Endothelial cell (in vitro differentiated cells): Measurements from ENCODE around the gene ZNF777. TPM values are rescaled to one million over a fixed set of nuclear protein-coding genes. Genes with fewer than 3 reads are reported as not detected.
A peak's percentile ranks its signal among the peaks of the same experiment; 100 is the strongest.

Experiments
- DNase-seq: peaks from one replicate; pipeline ENCODE4 v3.0.0; 2021; ENCODE audit warnings: low spot score
- H3K27ac Mint-ChIP-seq: one replicate; pipeline ENCODE4 v1.8.0; 2021; ENCODE audit warnings: mixed read lengths, inconsistent platforms; ENCODE audit not compliant: unreplicated experiment
- H3K27me3 Mint-ChIP-seq: one replicate; pipeline ENCODE4 v1.8.0; 2021; ENCODE audit warnings: mild to moderate bottlenecking, moderate library complexity, mixed read lengths, inconsistent platforms; ENCODE audit not compliant: unreplicated experiment
- H3K36me3 Mint-ChIP-seq: one replicate; pipeline ENCODE4 v1.8.0; 2021; ENCODE audit warnings: mild to moderate bottlenecking, low read depth, mixed read lengths, inconsistent platforms; ENCODE audit not compliant: unreplicated experiment
- H3K4me1 Mint-ChIP-seq: one replicate; pipeline ENCODE4 v1.8.0; 2021; ENCODE audit warnings: mild to moderate bottlenecking, mixed read lengths, inconsistent platforms; ENCODE audit not compliant: unreplicated experiment
- H3K4me3 Mint-ChIP-seq: one replicate; pipeline ENCODE4 v1.8.0; 2021; ENCODE audit warnings: mild to moderate bottlenecking, mixed read lengths, inconsistent platforms; ENCODE audit not compliant: unreplicated experiment
- H3K9me3 Mint-ChIP-seq: one replicate; pipeline ENCODE4 v1.8.0; 2021; ENCODE audit warnings: mixed read lengths, inconsistent platforms; ENCODE audit not compliant: unreplicated experiment
- long read RNA-seq: library from polyadenylated mRNA; unstranded; transcript quantifications from one replicate; pipeline ENCODE4 v2.0.0, GENCODE V29; 2020; ENCODE audit not compliant: unreplicated experiment
- total RNA-seq: library from RNA; stranded (reverse); fragmentation: NEBNext Ultra II Directional; extraction: Animal tissue kit (Norgen Biotek cat#: 25700); gene quantifications from one replicate; pipeline ENCODE4 v1.2.1, GENCODE V29; 2021; ENCODE audit not compliant: unreplicated experiment
- TF ChIP-seq, protein P1 (sequence below): fragments of 200-600 bp; sonication (generic); IDR thresholded peaks from one replicate; pipeline ENCODE4 v1.5.0; 2021; ENCODE audit warnings: antibody characterized with exemption; ENCODE audit not compliant: unreplicated experiment

Gene ZNF777
- total RNA-seq, result 13.9 TPM
- long read RNA-seq, result 0 reads

DNA sequence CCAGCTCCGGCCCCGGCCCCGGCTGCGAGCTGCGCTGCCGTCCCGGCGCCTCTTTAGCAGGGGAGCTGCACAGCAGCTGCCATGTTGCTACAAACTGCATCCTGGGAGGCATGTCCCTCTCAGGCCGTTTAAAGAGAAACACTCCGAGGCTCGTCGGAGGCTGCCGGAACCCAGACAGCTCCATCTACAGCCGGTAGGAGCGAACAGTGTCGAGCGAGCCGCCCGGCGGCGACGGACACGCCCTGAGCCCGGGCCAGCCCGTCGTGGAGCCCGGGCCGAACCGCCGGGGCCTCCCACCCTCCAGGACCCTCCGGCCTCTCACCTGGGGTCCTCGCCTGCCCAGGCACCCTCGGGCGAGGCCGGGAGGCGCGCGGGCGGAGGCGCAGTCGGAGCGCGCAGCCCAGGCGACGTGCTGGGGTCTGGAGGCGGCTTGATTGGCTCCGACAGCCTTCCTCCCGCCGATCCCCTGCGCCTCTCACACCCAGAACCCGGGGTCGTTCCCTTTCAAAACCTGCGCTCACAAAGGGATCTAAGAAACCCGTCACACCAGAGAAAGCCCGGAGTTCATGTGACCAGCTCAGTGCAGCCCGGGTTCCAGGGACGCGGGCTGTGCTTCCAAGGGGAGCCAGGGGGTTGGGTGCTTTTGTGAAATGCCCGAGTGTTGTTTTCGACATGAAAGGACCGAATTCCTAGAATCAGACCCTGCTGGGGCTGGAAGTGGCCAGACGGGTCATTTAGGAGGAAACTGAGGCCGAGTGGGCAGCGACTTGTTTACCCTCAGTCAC, at the start of gene ZNF777:
TSS of gene ZNF777 (minus strand) at position 570 of the 785 bp plus-strand sequence. CDS start 5,040 bp downstream, outside the sequence.
- H3K27me3 Mint-ChIP-seq, result peaks cover 10% of the 10 kb centered on the region
- peaks cover 15% of the 10 kb centered on the region for H3K36me3 Mint-ChIP-seq

DNA sequence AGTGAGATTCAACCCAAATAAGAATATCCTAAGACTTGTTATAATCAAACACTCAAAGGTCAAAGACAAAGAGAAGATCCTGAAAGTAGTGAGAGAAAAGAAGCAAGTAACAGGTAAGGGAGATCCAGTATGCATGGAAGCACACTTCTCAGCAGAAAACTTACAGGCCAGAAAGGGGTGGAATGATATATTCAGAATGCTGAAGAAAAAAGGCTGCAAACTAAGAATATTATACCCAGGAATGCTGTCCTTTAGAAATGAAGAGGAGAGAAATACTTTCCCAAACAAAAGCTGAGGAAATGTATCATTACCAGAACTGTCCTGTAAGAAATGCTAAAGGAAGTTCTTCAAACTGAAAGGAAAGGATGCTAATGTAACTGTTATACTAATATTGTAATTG, 49.4 kb upstream of the ZNF777 start:
- H3K9me3 Mint-ChIP-seq, result peaks cover 5% of the 10 kb centered on the region

More for the DNA sequence above, at the start of gene ZNF777:
- peak; percentile 71 for DNase-seq
- TF ChIP-seq, protein P1, sequence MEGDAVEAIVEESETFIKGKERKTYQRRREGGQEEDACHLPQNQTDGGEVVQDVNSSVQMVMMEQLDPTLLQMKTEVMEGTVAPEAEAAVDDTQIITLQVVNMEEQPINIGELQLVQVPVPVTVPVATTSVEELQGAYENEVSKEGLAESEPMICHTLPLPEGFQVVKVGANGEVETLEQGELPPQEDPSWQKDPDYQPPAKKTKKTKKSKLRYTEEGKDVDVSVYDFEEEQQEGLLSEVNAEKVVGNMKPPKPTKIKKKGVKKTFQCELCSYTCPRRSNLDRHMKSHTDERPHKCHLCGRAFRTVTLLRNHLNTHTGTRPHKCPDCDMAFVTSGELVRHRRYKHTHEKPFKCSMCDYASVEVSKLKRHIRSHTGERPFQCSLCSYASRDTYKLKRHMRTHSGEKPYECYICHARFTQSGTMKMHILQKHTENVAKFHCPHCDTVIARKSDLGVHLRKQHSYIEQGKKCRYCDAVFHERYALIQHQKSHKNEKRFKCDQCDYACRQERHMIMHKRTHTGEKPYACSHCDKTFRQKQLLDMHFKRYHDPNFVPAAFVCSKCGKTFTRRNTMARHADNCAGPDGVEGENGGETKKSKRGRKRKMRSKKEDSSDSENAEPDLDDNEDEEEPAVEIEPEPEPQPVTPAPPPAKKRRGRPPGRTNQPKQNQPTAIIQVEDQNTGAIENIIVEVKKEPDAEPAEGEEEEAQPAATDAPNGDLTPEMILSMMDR, result no peak
- Mint-ChIP-seq H3K4me1 (peaks cover 16% of the 10 kb centered on the region), H3K4me3 (peak within 1 kb of the TSS; percentile 91), H3K27ac (peak within 1 kb of the TSS; percentile 15), H3K9me3 (no peaks in the 10 kb centered on the region)

DNA sequence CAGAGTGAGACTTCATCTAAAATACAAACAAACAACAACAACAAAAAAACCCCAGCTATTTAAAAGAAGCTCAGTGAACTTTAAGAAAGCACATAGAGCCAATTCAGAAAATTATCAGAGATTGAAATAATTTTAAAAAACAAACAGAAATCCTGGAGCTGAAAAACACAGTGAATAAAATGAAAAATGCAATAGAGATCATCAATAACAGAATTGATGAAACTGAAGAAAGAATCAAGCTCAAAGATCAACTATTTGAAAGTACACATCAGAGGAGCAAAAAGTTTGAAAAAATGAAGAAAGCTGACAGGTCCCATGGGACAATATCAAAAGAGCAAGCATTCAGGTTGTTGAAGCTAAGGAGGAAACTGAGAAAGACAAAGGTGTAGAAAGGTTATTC, 48.9 kb upstream of the ZNF777 start:
- peaks cover 5% of the 10 kb centered on the region for H3K36me3 Mint-ChIP-seq
- TF ChIP-seq, protein P1, result no peak
- peaks cover 5% of the 10 kb centered on the region for H3K9me3 Mint-ChIP-seq
- DNase-seq, result no peak
- no peak overlapping the region for H3K27ac Mint-ChIP-seq
- H3K27me3 Mint-ChIP-seq, result no peaks in the 10 kb centered on the region
- no peaks in the 10 kb centered on the region for H3K4me1 Mint-ChIP-seq
- H3K4me3 Mint-ChIP-seq, result no peak overlapping the region

More for the DNA sequence above, 49.4 kb upstream of the ZNF777 start:
- Mint-ChIP-seq H3K4me3 (no peak overlapping the region), H3K4me1 (no peaks in the 10 kb centered on the region), H3K36me3 (peaks cover 5% of the 10 kb centered on the region), H3K27ac (no peak overlapping the region), H3K27me3 (no peaks in the 10 kb centered on the region)
- TF ChIP-seq, protein P1, result no peak
- no peak for DNase-seq

DNA sequence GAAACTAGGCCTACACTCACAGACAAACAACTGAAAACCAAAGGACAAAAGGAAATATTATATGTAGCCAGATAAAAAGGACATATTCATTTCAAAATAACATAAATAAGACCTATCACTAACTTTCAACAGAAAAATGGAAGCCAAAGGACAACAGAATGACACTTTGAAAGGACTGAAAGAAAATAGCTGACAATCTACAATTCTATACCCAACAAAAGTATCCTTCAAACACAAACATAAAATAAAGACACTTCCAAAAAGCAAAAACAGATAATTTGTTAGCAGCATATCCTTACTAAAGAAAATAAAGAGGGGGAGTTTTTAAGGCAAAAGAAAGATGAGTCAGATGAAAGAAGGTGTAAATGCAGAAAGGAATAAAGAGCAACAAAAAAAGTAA, 44.7 kb upstream of the ZNF777 start:
- no peaks in the 10 kb centered on the region for H3K4me1 Mint-ChIP-seq
- peaks cover 5% of the 10 kb centered on the region for H3K9me3 Mint-ChIP-seq
- TF ChIP-seq, protein P1, result no peak
- no peak for DNase-seq
- H3K27me3 Mint-ChIP-seq, result peaks cover 2% of the 10 kb centered on the region
- H3K27ac Mint-ChIP-seq, result no peak overlapping the region
- H3K36me3 Mint-ChIP-seq, result peaks cover 5% of the 10 kb centered on the region
- H3K4me3 Mint-ChIP-seq, result no peak overlapping the region

GRCh38 chr7:149501651-149502050, 40.8 kb upstream of the ZNF777 start:
- Mint-ChIP-seq H3K27me3 (peaks cover 11% of the 10 kb centered on the region), H3K4me1 (peaks cover 2% of the 10 kb centered on the region), H3K27ac (no peak overlapping the region), H3K4me3 (no peak overlapping the region), H3K9me3 (no peaks in the 10 kb centered on the region), H3K36me3 (no peaks in the 10 kb centered on the region)
- TF ChIP-seq, protein P1, result no peak
- DNase-seq, result no peak
